OCI-LY7 (cell line): Measurements from ENCODE around the gene ZNF638. TPM values are rescaled to one million over a fixed set of nuclear protein-coding genes. Genes with fewer than 3 reads are reported as not detected.

ENCODE experiments used
- BruUV-seq: library from RNA; stranded (reverse); fragments of 400-500 nt; replicated peaks from 2 replicates; lab custom pipeline; 2021; lab: Mats Ljungman, UMichigan
- CTCF ChIA-PET: fragments of 300-600 bp; sonication (Branson Sonifier 250); formaldehyde crosslinking; loops from one replicate; lab custom pipeline; 2022; ENCODE audit warnings: antibody characterized with exemption; ENCODE audit not compliant: unreplicated experiment; lab: Charles Lee
- POLR2A ChIA-PET: fragments of 300-600 bp; sonication (Branson Sonifier 250); formaldehyde crosslinking; loops from one replicate; lab custom pipeline; 2022; ENCODE audit warnings: antibody characterized with exemption; lab: Charles Lee
- DNase-seq: peaks from one replicate; pipeline ENCODE4 v3.0.0-alpha.2; 2015; ENCODE audit warnings: low spot score
- H2AFZ ChIP-seq: fragments of 200-600 bp; sonication (generic), shearing (Covaris generic); 2 replicates; pipeline ENCODE4 v1.6.1; 2014; ENCODE audit warnings: mild to moderate bottlenecking, antibody characterized with exemption, low read length, moderate library complexity
- H3K27ac ChIP-seq: fragments of 200-600 bp; sonication (generic); 2 replicates; pipeline ENCODE4 v1.5.1; 2014; ENCODE audit warnings: mixed run types, low read depth, mild to moderate bottlenecking, moderate library complexity, low read length, inconsistent platforms; ENCODE audit not compliant: poor library complexity, severe bottlenecking
- H3K36me3 ChIP-seq: fragments of 200-600 bp; sonication (generic); 2 replicates; pipeline ENCODE4 v1.6.1; 2014; ENCODE audit warnings: mild to moderate bottlenecking, antibody characterized with exemption, low read length, moderate library complexity, mixed read lengths; ENCODE audit not compliant: insufficient read depth
- H3K4me1 ChIP-seq: fragments of 200-600 bp; sonication (generic); 2 replicates; pipeline ENCODE4 v1.5.1; 2014; ENCODE audit warnings: mild to moderate bottlenecking, low read length; ENCODE audit not compliant: insufficient read depth, poor library complexity, severe bottlenecking
- H3K4me2 ChIP-seq: fragments of 200-600 bp; sonication (generic); 2 replicates; pipeline ENCODE4 v1.6.1; 2014; ENCODE audit warnings: mild to moderate bottlenecking, low read length
- H3K4me3 ChIP-seq: fragments of 200-600 bp; sonication (generic); 2 replicates; pipeline ENCODE4 v1.5.1; 2014; ENCODE audit warnings: mild to moderate bottlenecking, low read depth, low read length; ENCODE audit not compliant: poor library complexity, severe bottlenecking
- H3K79me2 ChIP-seq: fragments of 200-600 bp; sonication (generic); 2 replicates; pipeline ENCODE4 v1.6.1; 2016; ENCODE audit warnings: low read depth, mild to moderate bottlenecking, low read length, moderate library complexity, mixed read lengths; ENCODE audit not compliant: insufficient read depth
- H3K9me2 ChIP-seq: fragments of 200-600 bp; sonication (generic); 2 replicates; pipeline ENCODE4 v1.6.1; 2016; ENCODE audit warnings: mild to moderate bottlenecking, low read length, mixed read lengths; ENCODE audit not compliant: insufficient read depth
- H3K9me3 ChIP-seq: fragments of 200-600 bp; sonication (generic); 2 replicates; pipeline ENCODE4 v1.6.1; 2014; ENCODE audit warnings: mild to moderate bottlenecking, mixed run types, low read length, mixed read lengths
- H4K20me1 ChIP-seq: fragments of 200-600 bp; sonication (generic); 2 replicates; pipeline ENCODE4 v1.6.1; 2014; ENCODE audit warnings: mild to moderate bottlenecking, antibody characterized with exemption, low read length, moderate library complexity, mixed read lengths; ENCODE audit not compliant: insufficient read depth
- CTCF ChIP-seq: fragments of 200-600 bp; sonication (generic); conservative IDR thresholded peaks from 2 replicates; pipeline ENCODE4 v1.5.1; 2014; ENCODE audit warnings: mild to moderate bottlenecking, antibody characterized with exemption, low read length, moderate library complexity, mixed read lengths
- EZH2phosphoT487 ChIP-seq: fragments of 200-600 bp; sonication (generic); IDR thresholded peaks from 2 replicates; pipeline ENCODE4 v1.6.1; 2018; ENCODE audit warnings: low read depth, borderline replicate concordance, mild to moderate bottlenecking, mixed run types, antibody characterized with exemption, low read length, moderate library complexity, mixed read lengths
- intact Hi-C: fragments of 100-400 bp; cut with micrococcal nuclease; formaldehyde crosslinking; loops from one replicate; pipeline ENCODE4 v1.10.0; 2022; ENCODE audit not compliant: unreplicated experiment
- total RNA-seq, 2 experiments: library from RNA; depleted of rRNA in 1 of 2; stranded (reverse); fragments of >200 nt in 1 of 2; shearing (Covaris generic) in 1 of 2; gene quantifications; 2 replicates each; pipeline ENCODE4 v1.2.3, GENCODE V29; 2014 to 2022

ZNF638 gene
- total RNA-seq, 2 experiments from 2014 or later = 114 to 138 TPM

- no peak overlapping the region for H3K4me2 ChIP-seq
- peaks cover 85% of the 10 kb centered on the region for H3K36me3 ChIP-seq
- no TSS peak for BruUV-seq
- H3K79me2 ChIP-seq = no peaks in the 10 kb centered on the region
- no peaks in the 10 kb centered on the region for H4K20me1 ChIP-seq
- no peaks in the 10 kb centered on the region for H3K9me2 ChIP-seq
- no peaks in the 10 kb centered on the region for H3K4me1 ChIP-seq
- no peak overlapping the region for H3K4me3 ChIP-seq
- ChIA-PET CTCF (no interaction called here), POLR2A (no interaction called here)
- DNase-seq = no peak
- no peak overlapping the region for H3K27ac ChIP-seq
- TF ChIP-seq EZH2phosphoT487 (no peak), CTCF (no peak)
- intact Hi-C loops = no loop called here
- no peaks in the 10 kb centered on the region for H3K9me3 ChIP-seq
- no peak overlapping the region for H2AFZ ChIP-seq
Observed at GRCh38 chr2:71395471-71395870, 63.9 kb downstream of the ZNF638 start.

GRCh38 chr2:71402427-71402826 lies 70.8 kb downstream of the ZNF638 start:
- Histone ChIP-seq H2AFZ (no peak overlapping the region), H3K4me3 (no peak overlapping the region), H3K4me2 (no peak overlapping the region), H3K79me2 (no peaks in the 10 kb centered on the region), H3K36me3 (peaks cover 93% of the 10 kb centered on the region), H3K4me1 (no peaks in the 10 kb centered on the region), H3K27ac (no peak overlapping the region), H3K9me3 (no peaks in the 10 kb centered on the region), H4K20me1 (no peaks in the 10 kb centered on the region), H3K9me2 (no peaks in the 10 kb centered on the region)
- BruUV-seq = no TSS peak
- DNase-seq = no peak
- ChIA-PET POLR2A (interaction anchor here (1.1 kb wide), 1 partner anchor 10 kb away, joined by 3 read pairs; no protein-coding TSS in a partner anchor), CTCF (no interaction called here)
- TF ChIP-seq CTCF = no peak
- no peak for TF ChIP-seq EZH2phosphoT487
- intact Hi-C loops = no loop called here

- Histone ChIP-seq H4K20me1 (no peaks in the 10 kb centered on the region), H3K4me1 (no peaks in the 10 kb centered on the region), H2AFZ (no peak overlapping the region), H3K27ac (no peak overlapping the region), H3K9me3 (no peaks in the 10 kb centered on the region), H3K36me3 (peaks cover 64% of the 10 kb centered on the region), H3K4me2 (no peak overlapping the region), H3K9me2 (no peaks in the 10 kb centered on the region), H3K79me2 (no peaks in the 10 kb centered on the region), H3K4me3 (no peak overlapping the region)
- BruUV-seq = no TSS peak
- CTCF ChIA-PET = no interaction called here
- intact Hi-C loops = no loop called here
- POLR2A ChIA-PET = interaction anchor here (0.5 kb wide), 1 partner anchor 74 kb away, joined by 3 read pairs; no protein-coding TSS in a partner anchor
- no peak for TF ChIP-seq EZH2phosphoT487
- TF ChIP-seq CTCF = no peak
- no peak for DNase-seq
Observed at GRCh38 chr2:71409611-71410010, 78.0 kb downstream of the ZNF638 start.
